Measurements from ENCODE around the gene CMTM6. TPM values are rescaled to one million over a fixed set of nuclear protein-coding genes. Genes with fewer than 3 reads are reported as not detected.

CMTM6 gene, protein sequence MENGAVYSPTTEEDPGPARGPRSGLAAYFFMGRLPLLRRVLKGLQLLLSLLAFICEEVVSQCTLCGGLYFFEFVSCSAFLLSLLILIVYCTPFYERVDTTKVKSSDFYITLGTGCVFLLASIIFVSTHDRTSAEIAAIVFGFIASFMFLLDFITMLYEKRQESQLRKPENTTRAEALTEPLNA
- total RNA-seq, result 102 and 141 TPM in 2 replicates

DNA sequence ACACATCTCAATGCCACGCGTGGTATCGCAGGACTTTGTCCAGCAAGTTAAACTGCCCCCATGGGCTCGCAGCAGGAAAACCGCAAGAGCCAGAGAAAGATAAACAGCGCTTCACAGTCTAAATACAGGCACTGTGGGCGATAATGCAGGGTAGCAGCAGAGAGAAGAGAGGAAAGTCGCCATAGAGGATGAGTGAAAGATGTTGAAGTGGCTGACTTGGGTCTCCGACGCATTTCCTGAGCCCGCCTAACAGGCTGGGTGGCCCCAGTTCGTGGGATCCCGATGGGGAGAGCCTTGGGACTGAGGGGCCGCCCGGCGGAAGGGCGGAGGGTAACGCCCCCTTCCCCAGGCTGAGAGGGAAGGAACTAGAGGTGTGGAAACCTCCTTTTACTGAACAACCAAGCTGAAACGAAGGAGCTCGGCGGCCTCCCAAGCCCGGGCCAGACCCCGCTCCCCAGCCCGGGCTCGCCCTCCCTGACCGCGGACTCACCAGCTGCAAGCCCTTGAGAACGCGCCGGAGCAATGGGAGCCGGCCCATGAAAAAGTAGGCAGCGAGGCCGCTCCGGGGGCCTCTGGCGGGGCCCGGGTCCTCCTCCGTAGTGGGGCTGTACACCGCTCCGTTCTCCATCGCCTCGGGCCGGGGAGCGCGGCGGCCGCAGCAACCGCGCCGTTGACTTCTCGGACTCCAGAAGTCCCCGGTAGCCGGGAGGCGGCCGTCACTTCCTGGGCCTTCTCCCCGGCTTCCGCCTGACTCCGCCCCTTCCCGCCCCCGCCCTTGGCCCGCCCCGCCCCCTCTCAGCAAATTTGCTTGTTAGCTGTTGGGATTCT is at the start of gene CMTM6:
Gene CMTM6 (minus strand): TSS at position 735 of the 828 bp plus-strand sequence. CDS start 107 bp downstream, at position 628.
- Histone ChIP-seq H3K4me2 (ENCODE audit: insufficient read depth, low read length) (peak within 1 kb of the TSS; percentile 87), H3K4me3 (ENCODE audit: insufficient read depth, low read length) (peak within 1 kb of the TSS; percentile 93), H3K36me3 (ENCODE audit: insufficient read depth, low read length) (no peaks in the 10 kb centered on the region), H3K27ac (ENCODE audit: low read depth, low read length) (peak within 1 kb of the TSS; percentile 86), H4K20me1 (ENCODE audit: insufficient read depth, low read length) (peaks cover 24% of the 10 kb centered on the region), H3K4me1 (ENCODE audit: insufficient read depth, low read length) (peaks cover 13% of the 10 kb centered on the region), H3K27me3 (ENCODE audit: insufficient read depth, low read length) (no peaks in the 10 kb centered on the region), H3K9me3 (ENCODE audit: low read depth, low read length) (no peaks in the 10 kb centered on the region), H3K79me2 (ENCODE audit: insufficient read depth, low read length) (peaks cover 42% of the 10 kb centered on the region), H2AFZ (ENCODE audit: low read length) (peak within 1 kb of the TSS; percentile 95)
- DNase-seq (ENCODE audit: insufficient read length, low spot score, missing footprints), result peak; percentile 97
- TF ChIP-seq, protein P1, sequence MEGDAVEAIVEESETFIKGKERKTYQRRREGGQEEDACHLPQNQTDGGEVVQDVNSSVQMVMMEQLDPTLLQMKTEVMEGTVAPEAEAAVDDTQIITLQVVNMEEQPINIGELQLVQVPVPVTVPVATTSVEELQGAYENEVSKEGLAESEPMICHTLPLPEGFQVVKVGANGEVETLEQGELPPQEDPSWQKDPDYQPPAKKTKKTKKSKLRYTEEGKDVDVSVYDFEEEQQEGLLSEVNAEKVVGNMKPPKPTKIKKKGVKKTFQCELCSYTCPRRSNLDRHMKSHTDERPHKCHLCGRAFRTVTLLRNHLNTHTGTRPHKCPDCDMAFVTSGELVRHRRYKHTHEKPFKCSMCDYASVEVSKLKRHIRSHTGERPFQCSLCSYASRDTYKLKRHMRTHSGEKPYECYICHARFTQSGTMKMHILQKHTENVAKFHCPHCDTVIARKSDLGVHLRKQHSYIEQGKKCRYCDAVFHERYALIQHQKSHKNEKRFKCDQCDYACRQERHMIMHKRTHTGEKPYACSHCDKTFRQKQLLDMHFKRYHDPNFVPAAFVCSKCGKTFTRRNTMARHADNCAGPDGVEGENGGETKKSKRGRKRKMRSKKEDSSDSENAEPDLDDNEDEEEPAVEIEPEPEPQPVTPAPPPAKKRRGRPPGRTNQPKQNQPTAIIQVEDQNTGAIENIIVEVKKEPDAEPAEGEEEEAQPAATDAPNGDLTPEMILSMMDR (IDR thresholded peaks at IDR 0.05; ENCODE audit: extremely low read depth, low read depth, low read length), result no peak

DNA sequence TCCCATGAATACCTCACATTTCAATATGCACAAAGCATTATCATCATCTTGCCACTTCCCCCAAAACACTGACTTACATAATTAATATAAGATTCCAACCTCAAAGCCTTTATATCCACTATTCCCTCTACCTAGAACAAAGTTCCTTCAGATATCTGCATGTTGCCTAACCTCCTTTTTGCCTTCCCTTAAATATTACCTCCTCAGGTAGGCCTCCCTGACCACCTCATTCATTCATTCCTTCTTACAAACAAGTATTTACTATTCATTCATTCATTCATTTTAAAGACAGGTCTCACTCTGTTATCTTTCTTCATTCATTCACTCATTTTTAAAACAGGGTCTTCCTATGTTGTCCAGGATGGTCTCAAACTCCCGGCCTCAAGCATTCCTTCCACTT is 49.4 kb upstream of the CMTM6 start:
- TF ChIP-seq, protein P1 (IDR thresholded peaks at IDR 0.05; ENCODE audit: extremely low read depth, low read depth, low read length), result no peak
- H3K4me1 ChIP-seq (ENCODE audit: insufficient read depth, low read length), result no peaks in the 10 kb centered on the region
- H3K4me2 ChIP-seq (ENCODE audit: insufficient read depth, low read length), result no peak overlapping the region
- H3K27me3 ChIP-seq (ENCODE audit: insufficient read depth, low read length), result no peaks in the 10 kb centered on the region
- DNase-seq (ENCODE audit: insufficient read length, low spot score, missing footprints), result no peak
- no peak overlapping the region for H2AFZ ChIP-seq (ENCODE audit: low read length)
- peaks cover 90% of the 10 kb centered on the region for H3K79me2 ChIP-seq (ENCODE audit: insufficient read depth, low read length)
- peaks cover 36% of the 10 kb centered on the region for H4K20me1 ChIP-seq (ENCODE audit: insufficient read depth, low read length)
- H3K9me3 ChIP-seq (ENCODE audit: low read depth, low read length), result no peaks in the 10 kb centered on the region
- no peak overlapping the region for H3K27ac ChIP-seq (ENCODE audit: low read depth, low read length)
- no peak overlapping the region for H3K4me3 ChIP-seq (ENCODE audit: insufficient read depth, low read length)
- H3K36me3 ChIP-seq (ENCODE audit: insufficient read depth, low read length), result no peaks in the 10 kb centered on the region

DNA sequence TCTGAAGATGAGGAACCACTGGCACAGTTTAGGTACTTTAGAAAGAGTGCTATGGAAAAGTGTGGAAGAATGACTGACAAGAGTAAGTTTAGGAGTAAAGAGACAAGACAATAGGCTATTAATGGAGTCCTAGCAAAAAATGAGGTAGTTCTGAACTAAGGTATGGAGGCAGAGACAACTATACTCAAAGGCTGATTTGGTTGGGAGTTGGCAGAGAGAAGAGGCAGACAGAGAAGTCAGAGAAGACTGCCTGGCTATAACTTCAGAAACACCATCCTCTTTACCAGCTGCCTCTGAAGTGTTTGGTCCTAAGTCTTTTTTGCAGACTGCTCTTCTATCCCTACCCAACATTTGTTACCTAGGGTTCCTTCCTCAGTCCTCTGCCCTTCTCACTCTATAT is 48.8 kb upstream of the CMTM6 start:
- Histone ChIP-seq H3K27me3 (ENCODE audit: insufficient read depth, low read length) (no peaks in the 10 kb centered on the region), H3K4me3 (ENCODE audit: insufficient read depth, low read length) (no peak overlapping the region), H3K27ac (ENCODE audit: low read depth, low read length) (no peak overlapping the region), H3K36me3 (ENCODE audit: insufficient read depth, low read length) (no peaks in the 10 kb centered on the region), H3K4me1 (ENCODE audit: insufficient read depth, low read length) (no peaks in the 10 kb centered on the region), H4K20me1 (ENCODE audit: insufficient read depth, low read length) (peaks cover 36% of the 10 kb centered on the region), H2AFZ (ENCODE audit: low read length) (no peak overlapping the region), H3K9me3 (ENCODE audit: low read depth, low read length) (no peaks in the 10 kb centered on the region), H3K79me2 (ENCODE audit: insufficient read depth, low read length) (peaks cover 90% of the 10 kb centered on the region), H3K4me2 (ENCODE audit: insufficient read depth, low read length) (no peak overlapping the region)
- TF ChIP-seq, protein P1 (IDR thresholded peaks at IDR 0.05; ENCODE audit: extremely low read depth, low read depth, low read length), result no peak
- DNase-seq (ENCODE audit: insufficient read length, low spot score, missing footprints), result no peak

DNA sequence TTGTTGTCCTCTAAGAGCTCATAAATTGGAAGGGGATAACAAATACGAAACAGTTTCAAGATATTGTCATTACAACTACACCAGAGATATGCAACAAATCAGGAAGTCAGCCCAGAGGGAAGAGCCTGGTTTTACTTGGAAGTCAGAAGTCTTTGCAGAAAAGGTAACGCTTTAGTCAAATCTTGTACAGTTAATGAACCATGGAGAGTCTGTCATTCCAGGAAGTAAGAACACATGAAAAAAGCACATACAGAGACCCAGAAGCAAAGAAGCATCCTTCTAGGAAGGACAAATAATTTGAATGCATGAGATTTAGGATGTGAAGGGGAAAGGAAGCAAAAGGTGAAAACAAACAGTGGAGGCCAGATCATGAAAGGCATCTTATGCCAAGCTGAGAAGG is 48.4 kb upstream of the CMTM6 start:
- Histone ChIP-seq H3K27me3 (ENCODE audit: insufficient read depth, low read length) (no peaks in the 10 kb centered on the region), H3K4me3 (ENCODE audit: insufficient read depth, low read length) (no peak overlapping the region), H3K79me2 (ENCODE audit: insufficient read depth, low read length) (peaks cover 89% of the 10 kb centered on the region), H3K9me3 (ENCODE audit: low read depth, low read length) (no peaks in the 10 kb centered on the region), H3K27ac (ENCODE audit: low read depth, low read length) (no peak overlapping the region), H4K20me1 (ENCODE audit: insufficient read depth, low read length) (peaks cover 34% of the 10 kb centered on the region), H3K4me2 (ENCODE audit: insufficient read depth, low read length) (no peak overlapping the region), H2AFZ (ENCODE audit: low read length) (no peak overlapping the region), H3K36me3 (ENCODE audit: insufficient read depth, low read length) (no peaks in the 10 kb centered on the region), H3K4me1 (ENCODE audit: insufficient read depth, low read length) (no peaks in the 10 kb centered on the region)
- TF ChIP-seq, protein P1 (IDR thresholded peaks at IDR 0.05; ENCODE audit: extremely low read depth, low read depth, low read length), result no peak
- DNase-seq (ENCODE audit: insufficient read length, low spot score, missing footprints), result no peak
